Panc1 (cell line): Measurements from ENCODE around the gene SCYL2. TPM values are rescaled to one million over a fixed set of nuclear protein-coding genes. Genes with fewer than 3 reads are reported as not detected.

ENCODE experiments used
- ATAC-seq: fragments of 200-7000 bp; cut with Tn5 transposase; 2 replicates; pipeline ENCODE4 v1.9.1; 2020; ENCODE audit warnings: mild to moderate bottlenecking, moderate library complexity
- BruUV-seq: library from RNA; stranded (reverse); fragments of 400-500 nt; replicated peaks from 2 replicates; lab custom pipeline; 2021; lab: Mats Ljungman, UMichigan
- CTCF ChIA-PET: fragments of 300-600 bp; sonication (Branson Sonifier 250); formaldehyde crosslinking; loops from one replicate; lab custom pipeline; 2022; ENCODE audit warnings: antibody characterized with exemption; lab: Charles Lee
- POLR2A ChIA-PET: fragments of 300-600 bp; sonication (Branson Sonifier 250); formaldehyde crosslinking; loops from one replicate; lab custom pipeline; 2022; ENCODE audit warnings: antibody characterized with exemption; lab: Charles Lee
- DNase-seq: peaks from one replicate; pipeline ENCODE4 v3.0.0-alpha.2; 2010; ENCODE audit warnings: low read depth, low spot score
- H3K27ac ChIP-seq: 2 replicates; pipeline ENCODE4 v1.5.1; 2011; ENCODE audit warnings: mild to moderate bottlenecking, low read length, inconsistent platforms
- H3K27me3 ChIP-seq: fragments of 200-500 bp; sonication (Bioruptor generic); 2 replicates; pipeline ENCODE4 v1.6.0; 2014; ENCODE audit warnings: low read length, inconsistent platforms; ENCODE audit not compliant: control insufficient read depth, insufficient read depth
- H3K36me3 ChIP-seq: fragments of 200-500 bp; sonication (Bioruptor generic); 2 replicates; pipeline ENCODE4 v1.5.1; 2014; ENCODE audit warnings: inconsistent platforms, mild to moderate bottlenecking, low read length, moderate library complexity; ENCODE audit not compliant: control insufficient read depth, insufficient read depth
- H3K4me1 ChIP-seq: 2 replicates; pipeline ENCODE4 v1.5.1; 2011; ENCODE audit warnings: inconsistent platforms, mild to moderate bottlenecking, low read length, moderate library complexity; ENCODE audit not compliant: control insufficient read depth, insufficient read depth
- H3K4me3 ChIP-seq, 2 experiments: 2 replicates each; pipeline ENCODE4 v1.5.1; 2011 to 2012; ENCODE audit warnings: low read depth in 2 of 2, low read length in 2 of 2, mild to moderate bottlenecking in 2 of 2, inconsistent platforms in 1 of 2, moderate library complexity in 1 of 2
- H3K9me3 ChIP-seq: fragments of 200-500 bp; sonication (Bioruptor generic); 2 replicates; pipeline ENCODE4 v1.5.1; 2014; ENCODE audit warnings: low read depth, mild to moderate bottlenecking, inconsistent platforms, low read length, moderate library complexity; ENCODE audit not compliant: control insufficient read depth, insufficient read depth
- POLR2AphosphoS5 ChIP-seq: IDR thresholded peaks from 2 replicates; pipeline ENCODE4 v1.6.1; 2012; ENCODE audit warnings: mild to moderate bottlenecking, low read depth, low read length, moderate library complexity
- SIN3A ChIP-seq: IDR thresholded peaks from 2 replicates; pipeline ENCODE4 v1.6.1; 2012; ENCODE audit warnings: low read depth, mild to moderate bottlenecking, low read length, moderate library complexity, borderline replicate concordance; ENCODE audit not compliant: insufficient read depth
- TCF7L2 ChIP-seq: IDR thresholded peaks from 2 replicates; pipeline ENCODE4 v1.6.1; 2011; ENCODE audit warnings: mild to moderate bottlenecking, low read depth, low read length, inconsistent platforms
- in situ Hi-C: cut with HindIII; loops from 2 replicates; pipeline ENCODE4 v1.10.0; 2016; ENCODE audit warnings: low sequenced_read_pairs, low pct_unique_long_range_greater_than_20kb
- intact Hi-C: fragments of 100-400 bp; cut with micrococcal nuclease; formaldehyde crosslinking; loops from one replicate; pipeline ENCODE4 v1.10.0; 2022; ENCODE audit not compliant: unreplicated experiment
- total RNA-seq: library from RNA; stranded (reverse); gene quantifications from one replicate; pipeline ENCODE4 v1.2.1, GENCODE V29; 2021; ENCODE audit not compliant: unreplicated experiment
- TF ChIP-seq, protein P1 (sequence below), 2 experiments: IDR thresholded peaks; 2 replicates each; pipeline ENCODE4 v1.6.1; 2011 to 2012; ENCODE audit warnings: low read depth in 2 of 2, control low read depth in 1 of 2, low read length in 1 of 2, mild to moderate bottlenecking in 1 of 2, moderate library complexity in 1 of 2; ENCODE audit not compliant: insufficient read depth in 1 of 2
- TF ChIP-seq, protein P2 (sequence below): fragments of 450-650 bp; IDR thresholded peaks from 2 replicates; pipeline ENCODE4 v1.5.1; 2017; ENCODE audit warnings: mild to moderate bottlenecking

The SCYL2 gene
- total RNA-seq, 1 experiment from 2014 or later = 45.3 TPM

DNA sequence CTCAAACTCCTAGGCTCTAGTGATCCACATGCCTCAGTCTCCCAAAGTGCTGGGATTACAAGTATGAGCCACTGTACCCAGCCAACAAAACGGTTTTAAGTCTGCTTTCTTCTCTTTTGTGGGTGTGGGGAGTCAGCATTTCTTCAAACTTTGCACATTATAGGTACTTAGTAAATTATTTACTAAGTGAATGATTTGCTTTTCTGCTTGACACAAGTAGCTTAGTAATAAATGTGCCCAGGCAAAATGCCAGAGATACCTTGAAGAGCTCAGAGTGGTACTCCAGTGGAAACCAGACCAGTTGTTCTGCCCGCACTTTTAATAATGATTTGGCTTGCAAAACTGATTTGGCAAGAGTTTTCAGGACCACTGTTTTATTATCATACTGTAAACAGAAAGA is 15.1 kb upstream of the SCYL2 start:
- Histone ChIP-seq H3K27me3 (no peaks in the 10 kb centered on the region), H3K36me3 (no peaks in the 10 kb centered on the region), H3K27ac (no peak overlapping the region), H3K9me3 (no peaks in the 10 kb centered on the region), H3K4me3 (no peak overlapping the region), H3K4me1 (no peaks in the 10 kb centered on the region)
- in situ Hi-C loops (no loop called here), intact Hi-C loops (no loop called here)
- DNase-seq (no peak), ATAC-seq (no peak)
- CTCF ChIA-PET = no interaction called here
- POLR2A ChIA-PET = no interaction called here
- TF ChIP-seq SIN3A (no peak), POLR2AphosphoS5 (no peak), TCF7L2 (no peak)
- TF ChIP-seq, protein P1, sequence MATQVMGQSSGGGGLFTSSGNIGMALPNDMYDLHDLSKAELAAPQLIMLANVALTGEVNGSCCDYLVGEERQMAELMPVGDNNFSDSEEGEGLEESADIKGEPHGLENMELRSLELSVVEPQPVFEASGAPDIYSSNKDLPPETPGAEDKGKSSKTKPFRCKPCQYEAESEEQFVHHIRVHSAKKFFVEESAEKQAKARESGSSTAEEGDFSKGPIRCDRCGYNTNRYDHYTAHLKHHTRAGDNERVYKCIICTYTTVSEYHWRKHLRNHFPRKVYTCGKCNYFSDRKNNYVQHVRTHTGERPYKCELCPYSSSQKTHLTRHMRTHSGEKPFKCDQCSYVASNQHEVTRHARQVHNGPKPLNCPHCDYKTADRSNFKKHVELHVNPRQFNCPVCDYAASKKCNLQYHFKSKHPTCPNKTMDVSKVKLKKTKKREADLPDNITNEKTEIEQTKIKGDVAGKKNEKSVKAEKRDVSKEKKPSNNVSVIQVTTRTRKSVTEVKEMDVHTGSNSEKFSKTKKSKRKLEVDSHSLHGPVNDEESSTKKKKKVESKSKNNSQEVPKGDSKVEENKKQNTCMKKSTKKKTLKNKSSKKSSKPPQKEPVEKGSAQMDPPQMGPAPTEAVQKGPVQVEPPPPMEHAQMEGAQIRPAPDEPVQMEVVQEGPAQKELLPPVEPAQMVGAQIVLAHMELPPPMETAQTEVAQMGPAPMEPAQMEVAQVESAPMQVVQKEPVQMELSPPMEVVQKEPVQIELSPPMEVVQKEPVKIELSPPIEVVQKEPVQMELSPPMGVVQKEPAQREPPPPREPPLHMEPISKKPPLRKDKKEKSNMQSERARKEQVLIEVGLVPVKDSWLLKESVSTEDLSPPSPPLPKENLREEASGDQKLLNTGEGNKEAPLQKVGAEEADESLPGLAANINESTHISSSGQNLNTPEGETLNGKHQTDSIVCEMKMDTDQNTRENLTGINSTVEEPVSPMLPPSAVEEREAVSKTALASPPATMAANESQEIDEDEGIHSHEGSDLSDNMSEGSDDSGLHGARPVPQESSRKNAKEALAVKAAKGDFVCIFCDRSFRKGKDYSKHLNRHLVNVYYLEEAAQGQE (IDR thresholded peaks at IDR 0.05; ENCODE audit: insufficient read depth in 1 of 2, low read depth in 2 of 2, low read length in 1 of 2) = no peak
- TF ChIP-seq, protein P2, sequence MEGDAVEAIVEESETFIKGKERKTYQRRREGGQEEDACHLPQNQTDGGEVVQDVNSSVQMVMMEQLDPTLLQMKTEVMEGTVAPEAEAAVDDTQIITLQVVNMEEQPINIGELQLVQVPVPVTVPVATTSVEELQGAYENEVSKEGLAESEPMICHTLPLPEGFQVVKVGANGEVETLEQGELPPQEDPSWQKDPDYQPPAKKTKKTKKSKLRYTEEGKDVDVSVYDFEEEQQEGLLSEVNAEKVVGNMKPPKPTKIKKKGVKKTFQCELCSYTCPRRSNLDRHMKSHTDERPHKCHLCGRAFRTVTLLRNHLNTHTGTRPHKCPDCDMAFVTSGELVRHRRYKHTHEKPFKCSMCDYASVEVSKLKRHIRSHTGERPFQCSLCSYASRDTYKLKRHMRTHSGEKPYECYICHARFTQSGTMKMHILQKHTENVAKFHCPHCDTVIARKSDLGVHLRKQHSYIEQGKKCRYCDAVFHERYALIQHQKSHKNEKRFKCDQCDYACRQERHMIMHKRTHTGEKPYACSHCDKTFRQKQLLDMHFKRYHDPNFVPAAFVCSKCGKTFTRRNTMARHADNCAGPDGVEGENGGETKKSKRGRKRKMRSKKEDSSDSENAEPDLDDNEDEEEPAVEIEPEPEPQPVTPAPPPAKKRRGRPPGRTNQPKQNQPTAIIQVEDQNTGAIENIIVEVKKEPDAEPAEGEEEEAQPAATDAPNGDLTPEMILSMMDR = no peak
- no TSS peak for BruUV-seq

DNA sequence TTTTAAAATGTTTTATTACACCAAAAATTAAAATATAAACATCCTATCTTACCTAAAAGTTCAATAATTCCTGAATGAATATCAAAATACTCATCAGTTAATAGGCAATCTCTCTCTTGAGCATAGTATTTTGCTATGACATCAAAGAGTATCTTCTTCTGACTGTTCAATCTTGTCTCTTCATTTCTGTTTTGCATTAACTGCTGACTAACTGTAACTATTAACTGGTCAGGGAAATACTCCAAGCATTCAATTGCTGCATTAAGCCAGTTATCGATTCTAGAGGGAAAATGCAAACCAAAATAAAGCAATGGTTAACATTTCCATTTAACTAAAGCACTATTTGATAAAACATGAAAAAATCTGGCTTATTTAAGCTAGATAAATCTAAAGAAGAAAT is 13.5 kb upstream of the SCYL2 start:
- no peak overlapping the region for H3K4me3 ChIP-seq
- no peaks in the 10 kb centered on the region for H3K36me3 ChIP-seq
- H3K9me3 ChIP-seq = no peaks in the 10 kb centered on the region
- no peaks in the 10 kb centered on the region for H3K4me1 ChIP-seq
- no peaks in the 10 kb centered on the region for H3K27me3 ChIP-seq
- TF ChIP-seq TCF7L2 = no peak
- TF ChIP-seq, protein P1 (IDR thresholded peaks at IDR 0.05; ENCODE audit: insufficient read depth in 1 of 2, low read depth in 2 of 2, low read length in 1 of 2) = no peak
- TF ChIP-seq, protein P2 = no peak
- DNase-seq (no peak), ATAC-seq (no peak)
- POLR2A ChIA-PET = no interaction called here
- no peak overlapping the region for H3K27ac ChIP-seq
- in situ Hi-C loops = no loop called here
- no TSS peak for BruUV-seq
- CTCF ChIA-PET = no interaction called here
- intact Hi-C loops = no loop called here
